DMS79 (cell line): ENCODE measurements around the gene SLC66A3.
"Not testable (repeated sequence)": the region's sequence is repeated elsewhere in the genome, so short reads cannot be mapped to it uniquely, and the experiment has no call there.

Source experiments
- DNase-seq: peaks from one replicate; lab custom pipeline; 2025; lab: John Stamatoyannopoulos, UW

The SLC66A3 gene

DNA sequence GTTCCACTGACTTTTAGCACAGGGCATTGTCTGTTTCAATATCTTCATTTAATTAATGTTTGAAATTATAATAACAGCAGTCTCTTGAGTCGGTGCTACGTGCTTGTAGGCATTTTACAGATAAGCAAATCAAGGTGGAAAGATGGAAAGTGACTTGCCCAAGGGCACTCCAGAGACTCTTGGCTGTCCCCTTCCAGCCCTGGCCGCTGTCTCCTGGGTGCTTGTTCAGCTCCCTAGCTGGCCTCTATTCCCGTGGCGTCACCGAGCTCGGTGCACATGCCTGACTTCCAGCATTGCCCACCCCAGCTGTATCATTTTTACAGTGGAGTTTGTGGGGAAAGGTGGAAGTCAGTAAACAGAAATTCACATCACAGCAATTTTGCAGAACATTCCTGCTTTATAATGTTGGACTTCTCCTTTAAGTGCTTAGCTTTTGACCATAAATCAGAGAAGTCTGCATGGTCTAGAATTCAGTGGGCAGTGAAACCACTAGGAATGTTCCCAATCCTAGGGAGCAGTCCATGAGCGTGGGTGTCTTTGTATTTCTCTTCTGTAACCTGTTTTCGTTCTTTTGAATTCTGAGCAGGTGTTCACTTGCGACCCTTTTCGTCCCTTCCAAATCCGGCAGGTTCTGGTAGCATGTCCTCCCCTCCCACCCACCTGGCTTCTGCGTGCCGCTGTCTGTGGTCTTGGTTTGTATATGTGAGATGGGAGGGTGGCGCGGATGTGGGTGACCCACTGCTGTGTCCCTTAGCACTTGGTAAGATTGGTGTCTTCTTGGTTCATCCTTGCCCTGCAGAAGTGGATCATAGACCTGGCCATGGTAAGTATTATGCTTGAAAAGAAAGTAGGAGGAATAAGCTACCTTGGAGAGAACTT, 8.4 kb downstream of the SLC66A3 start:
- no peak for DNase-seq

DNA sequence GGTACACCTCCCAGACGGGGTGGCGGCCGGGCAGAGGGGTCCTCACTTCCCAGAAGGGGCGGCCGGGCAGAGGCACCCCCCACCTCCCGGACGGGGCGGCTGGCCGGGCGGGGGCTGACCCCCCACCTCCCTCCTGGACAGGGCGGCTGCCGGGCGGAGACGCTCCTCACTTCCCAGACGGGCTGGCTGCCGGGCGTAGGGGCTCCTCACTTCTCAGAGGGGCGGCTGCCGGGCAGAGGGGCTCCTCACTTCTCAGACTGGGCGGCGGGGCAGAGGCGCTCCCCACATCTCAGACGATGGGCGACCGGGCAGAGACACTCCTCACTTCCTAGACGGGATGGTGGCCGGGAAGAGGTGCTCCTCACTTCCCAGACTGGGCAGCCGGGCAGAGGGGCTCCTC, 9.8 kb downstream of the SLC66A3 start:
- not testable (repeated sequence) for DNase-seq

DNA sequence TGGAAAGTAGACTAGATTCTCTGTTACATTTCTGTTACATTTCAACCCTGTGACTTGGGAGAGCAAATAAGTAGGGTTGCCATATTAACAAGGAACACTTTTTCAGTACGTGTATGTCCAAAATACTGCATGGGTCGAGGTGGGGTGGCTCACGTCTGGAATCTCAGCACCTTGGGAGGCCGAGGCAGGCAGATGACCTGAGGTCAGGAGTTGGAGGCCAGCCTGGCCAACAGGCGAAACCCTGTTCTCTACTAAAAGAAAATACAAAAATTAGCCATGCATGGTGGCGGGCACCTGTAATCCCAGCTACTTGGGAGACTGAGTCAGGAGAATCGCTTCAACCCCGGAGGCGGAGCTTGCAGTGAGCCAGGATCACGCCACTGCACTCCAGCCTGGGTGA, 11.2 kb downstream of the SLC66A3 start:
- DNase-seq = no peak

DNA sequence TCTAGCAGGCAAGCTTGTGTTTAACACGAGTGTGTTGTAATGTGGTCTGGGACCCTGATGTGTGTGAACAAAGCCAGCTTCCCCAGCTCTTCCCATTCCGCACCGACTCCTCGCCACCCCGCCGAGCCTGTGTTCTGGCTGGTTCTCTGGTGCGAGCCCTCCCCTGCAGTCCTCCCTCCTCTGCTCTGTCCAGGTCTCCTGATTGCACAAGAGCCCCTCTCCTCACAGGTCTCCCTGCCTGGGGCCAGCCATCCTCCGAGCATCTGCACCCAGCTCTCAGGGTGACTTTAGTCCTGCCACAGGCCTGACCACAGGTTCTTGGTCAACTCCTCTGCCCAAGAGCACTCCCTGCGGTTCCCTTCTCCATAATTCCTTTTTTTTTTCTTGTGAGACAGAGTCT, 13.2 kb downstream of the SLC66A3 start:
- DNase-seq = no peak

DNA sequence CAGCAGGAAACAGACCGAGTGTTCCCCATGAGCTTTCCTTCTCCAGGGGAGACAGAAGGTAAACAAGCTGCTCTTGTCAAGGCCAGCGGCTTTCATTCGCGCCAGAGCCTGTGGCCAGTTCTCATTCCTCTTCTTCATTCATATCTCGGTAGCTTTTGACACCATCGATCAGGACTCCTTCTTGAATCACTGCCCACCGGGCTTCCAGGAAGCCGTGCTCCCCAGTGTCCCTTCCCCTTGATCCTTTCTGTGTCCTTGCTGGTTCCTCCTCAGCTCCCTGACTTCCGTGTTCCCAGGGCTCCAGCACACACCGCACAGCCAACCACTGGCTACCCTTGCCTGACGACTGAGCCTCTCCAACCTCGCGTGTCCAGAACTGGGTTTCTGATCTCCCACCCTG, 14.1 kb downstream of the SLC66A3 start:
- DNase-seq = no peak

DNA sequence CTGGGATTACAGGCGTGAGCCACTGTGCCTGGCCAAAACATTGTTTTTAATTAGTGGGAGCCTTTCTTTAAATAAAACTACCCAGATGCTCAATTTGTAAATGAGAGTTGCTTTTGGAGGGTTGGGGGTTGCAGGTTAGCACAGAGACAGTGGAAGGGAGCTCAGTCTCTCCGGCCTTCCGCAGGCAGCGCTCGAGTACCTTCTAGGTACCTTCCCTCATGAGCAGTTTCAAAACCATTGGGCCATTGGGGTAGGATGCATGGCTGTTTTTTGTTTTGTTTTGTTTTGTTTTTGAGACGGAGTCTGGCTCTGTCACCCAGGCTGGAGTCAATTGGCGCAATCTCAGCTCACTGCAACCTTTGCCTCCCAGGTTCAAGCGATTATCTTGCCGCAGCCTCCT, 19.0 kb downstream of the SLC66A3 start:
- DNase-seq = no peak

DNA sequence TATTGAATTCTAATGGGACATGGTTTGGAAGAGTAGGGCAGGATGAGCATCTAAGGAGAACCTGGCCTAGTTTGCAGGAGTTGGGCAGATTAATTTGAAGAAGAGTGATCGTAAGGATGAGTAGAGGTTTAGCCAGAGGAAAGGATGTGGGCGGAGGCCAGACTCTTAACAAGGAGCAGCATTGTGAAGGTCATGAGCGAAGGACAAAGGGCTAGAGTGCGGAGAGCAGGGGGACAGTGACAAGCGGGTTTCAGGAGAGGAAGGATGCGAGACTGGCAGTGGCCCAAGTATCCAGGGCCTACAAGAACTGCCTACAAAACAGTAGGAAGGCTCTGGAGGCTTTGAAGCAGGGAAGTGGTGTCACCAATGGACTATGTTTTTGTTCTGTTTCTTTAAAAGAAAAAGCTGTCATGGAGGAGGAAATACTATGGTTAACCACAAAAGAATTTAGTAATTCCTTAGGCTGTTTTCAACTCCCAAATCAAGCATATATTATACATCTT, 20.1 kb downstream of the SLC66A3 start:
- DNase-seq = no peak

DNA sequence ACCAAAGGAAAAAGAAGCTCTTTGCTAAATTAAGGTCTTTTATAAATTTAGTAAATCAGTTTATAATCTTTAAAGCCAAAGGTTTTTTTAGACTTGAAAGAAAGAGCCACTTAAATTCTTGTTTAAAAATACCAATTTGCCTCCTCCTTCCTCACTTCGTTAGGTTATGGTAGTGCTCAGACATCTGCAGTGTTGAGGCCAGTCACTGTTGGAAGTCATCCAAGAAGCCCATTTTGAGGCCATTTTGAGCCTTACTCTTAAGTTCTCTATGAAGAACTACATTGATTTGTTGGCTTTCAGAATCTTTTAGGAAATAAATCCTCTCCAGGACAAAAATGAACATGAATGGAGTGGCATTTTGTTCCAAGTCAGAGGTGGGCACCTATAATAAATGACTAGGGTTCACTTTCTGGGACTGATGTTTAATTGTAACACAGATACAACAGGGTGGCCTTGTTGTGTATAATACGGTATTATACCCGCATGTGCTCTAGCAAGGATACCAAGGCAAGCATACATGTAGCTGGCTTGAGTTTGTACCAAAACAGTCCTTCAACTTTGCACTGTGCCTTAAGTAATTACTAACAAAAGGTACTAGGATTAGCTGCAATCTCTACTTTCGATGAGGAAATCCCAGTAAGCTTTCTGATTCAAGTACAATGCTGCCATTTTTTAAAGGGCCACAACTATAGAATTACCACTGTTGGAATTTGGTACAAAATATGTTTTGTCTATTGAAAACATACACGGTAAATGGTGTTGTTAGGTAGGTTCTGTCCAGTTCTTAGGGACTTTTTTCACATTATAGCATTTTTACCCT, 22.8 kb downstream of the SLC66A3 start:
- DNase-seq = peak; percentile 50

DNA sequence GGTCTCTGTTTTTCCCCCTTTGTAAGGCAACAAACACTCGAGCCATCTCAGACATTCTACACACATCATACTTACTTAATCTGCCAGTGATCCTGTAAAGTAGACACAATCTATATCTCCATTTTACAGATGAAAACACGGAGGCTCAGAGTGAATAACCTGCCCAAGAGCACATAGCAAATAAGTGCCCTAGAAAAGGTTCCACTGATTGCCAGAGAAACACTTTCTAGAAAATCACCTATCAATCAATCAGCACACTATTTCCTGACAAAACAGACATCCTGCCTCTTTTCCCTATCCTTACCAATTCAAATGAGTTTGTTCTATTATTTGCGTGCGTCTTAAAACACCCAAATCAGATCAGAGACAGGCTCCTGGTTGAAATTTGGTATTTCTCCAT, 23.9 kb downstream of the SLC66A3 start:
- DNase-seq = no peak

DNA sequence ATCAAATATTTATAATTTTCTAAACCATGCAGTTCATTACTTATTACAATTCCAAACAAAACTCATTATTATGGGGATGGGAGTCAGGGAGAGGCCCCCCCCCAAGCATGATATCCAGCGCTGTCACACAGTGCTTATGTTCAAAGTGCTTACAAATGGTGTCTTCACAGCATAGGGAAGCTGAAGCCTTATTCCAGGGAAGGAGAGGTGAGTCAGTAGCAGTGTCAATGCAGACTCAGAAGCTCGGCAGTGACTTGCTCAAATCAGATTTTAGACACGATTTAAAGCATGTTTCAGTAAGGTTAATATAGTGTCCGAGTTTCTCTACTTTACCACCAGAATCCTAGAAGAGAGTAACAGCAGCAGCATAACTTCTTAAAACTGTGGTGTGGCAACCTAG, 24.6 kb downstream of the SLC66A3 start:
- no peak for DNase-seq

DNA sequence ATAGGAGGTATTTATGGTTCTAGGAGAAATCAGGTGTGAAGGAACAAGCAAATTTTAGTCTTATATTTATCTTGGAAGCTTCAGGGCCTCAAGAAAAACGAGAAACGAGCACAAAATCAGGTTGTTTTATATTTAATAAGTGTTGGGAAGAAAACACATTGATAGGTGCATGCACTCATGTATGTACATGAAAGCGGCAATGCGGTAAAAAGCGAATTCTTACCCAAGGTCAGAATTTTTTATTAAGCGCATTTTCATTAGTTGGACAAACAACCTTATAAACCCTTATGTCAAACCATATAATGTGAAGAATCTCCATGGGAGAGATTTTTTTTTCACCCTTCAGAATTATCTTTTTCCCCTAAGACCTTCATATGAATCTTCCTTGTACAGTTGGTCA, 25.4 kb downstream of the SLC66A3 start:
- no peak for DNase-seq

DNA sequence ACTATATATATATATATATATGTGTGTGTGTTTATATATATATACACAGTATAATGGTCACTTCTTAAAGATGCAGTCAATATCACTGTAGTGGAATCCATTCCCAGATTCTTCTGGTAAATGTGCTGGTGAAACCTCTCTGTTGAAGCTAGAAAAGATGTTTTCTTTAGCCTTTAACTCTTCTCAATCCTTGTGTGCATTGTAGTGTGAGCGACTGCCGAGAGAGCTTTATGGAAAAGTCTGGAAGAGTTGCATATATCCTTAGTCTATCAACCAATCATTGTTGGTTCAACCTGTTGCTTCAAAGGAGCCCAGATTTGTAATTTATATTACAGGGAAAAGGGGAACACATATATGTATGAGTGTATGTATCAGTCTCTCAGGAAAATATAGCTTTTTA, 27.7 kb downstream of the SLC66A3 start:
- DNase-seq = no peak

DNA sequence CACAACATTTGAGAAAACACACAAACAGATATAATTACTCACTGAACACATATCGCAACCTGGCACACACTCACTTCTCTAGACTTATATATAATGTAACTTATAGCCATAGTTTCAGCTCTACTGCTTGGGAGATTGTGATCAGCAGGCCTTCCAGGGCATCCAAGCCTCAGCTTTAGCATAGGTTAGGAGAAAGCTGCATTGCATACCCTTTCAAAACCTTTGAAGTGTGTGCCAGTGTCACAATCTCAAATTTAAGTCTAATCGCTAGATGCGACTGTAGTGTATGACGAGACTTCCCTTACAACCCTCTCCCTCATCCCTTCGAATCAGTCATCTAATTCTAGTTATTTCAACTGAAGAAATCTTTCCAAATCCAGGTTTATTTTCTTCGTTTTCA, 30.9 kb downstream of the SLC66A3 start:
- no peak for DNase-seq

DNA sequence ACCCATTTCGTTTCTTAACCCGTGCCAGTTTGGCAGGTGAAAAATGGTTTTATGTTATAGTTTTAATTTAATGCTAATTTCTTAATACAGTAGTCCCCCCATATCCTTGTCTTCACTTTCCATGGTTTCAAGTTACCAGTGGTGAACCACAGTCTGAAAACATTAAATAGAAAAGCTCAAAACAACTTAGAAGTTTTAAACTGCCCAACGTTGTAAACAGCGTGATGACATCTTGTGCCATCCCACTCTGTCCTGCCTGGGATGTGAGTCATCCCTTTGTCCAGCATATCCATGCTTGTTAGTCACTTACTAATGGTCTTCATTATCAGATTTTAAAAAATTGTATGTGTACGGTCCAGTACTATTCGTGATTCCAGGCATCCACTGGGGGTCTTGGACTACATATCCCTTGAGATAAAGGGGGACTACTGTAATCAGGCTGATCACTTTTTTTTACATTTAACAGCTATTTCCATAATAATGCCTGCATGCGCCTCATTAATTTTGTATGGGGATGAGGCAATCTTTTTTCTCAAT, 31.9 kb downstream of the SLC66A3 start:
- no peak for DNase-seq

DNA sequence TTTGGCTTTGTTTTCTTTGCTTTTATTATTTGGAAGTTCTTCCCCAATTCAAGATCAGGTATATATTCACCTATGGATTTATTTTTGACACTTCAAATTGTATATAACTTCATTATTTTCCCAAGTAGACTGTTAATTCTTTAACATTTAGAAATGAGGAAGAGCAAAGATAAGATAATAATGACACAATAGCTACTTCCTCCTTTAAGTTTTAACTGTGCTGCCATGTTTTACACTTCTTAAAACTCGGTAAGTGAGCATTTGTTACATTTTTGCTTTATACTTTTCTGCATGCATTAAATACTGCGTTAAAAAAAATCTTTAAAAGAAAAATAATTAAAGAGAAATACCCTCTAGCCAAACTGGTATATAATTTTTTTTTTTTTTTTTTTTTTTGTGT, 32.5 kb downstream of the SLC66A3 start:
- DNase-seq = no peak

DNA sequence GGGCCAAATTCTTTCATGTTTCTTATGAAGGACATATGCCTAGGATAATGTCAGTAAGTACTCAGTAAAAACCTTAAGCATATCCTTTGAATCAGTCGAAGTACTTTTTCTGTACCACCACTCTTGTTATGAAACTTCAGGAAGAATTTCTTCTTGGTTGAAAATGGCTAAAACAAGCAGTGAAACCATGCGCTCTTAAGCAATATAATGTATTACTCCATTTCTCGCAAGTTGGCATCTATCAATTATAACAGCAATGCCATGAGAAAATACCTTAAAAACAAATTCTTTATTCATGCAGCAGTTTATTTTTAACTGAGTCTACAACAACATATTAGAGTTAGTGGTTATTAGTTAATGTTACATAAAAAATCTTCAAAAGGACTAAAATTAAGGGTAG, 41.0 kb downstream of the SLC66A3 start:
- no peak for DNase-seq

DNA sequence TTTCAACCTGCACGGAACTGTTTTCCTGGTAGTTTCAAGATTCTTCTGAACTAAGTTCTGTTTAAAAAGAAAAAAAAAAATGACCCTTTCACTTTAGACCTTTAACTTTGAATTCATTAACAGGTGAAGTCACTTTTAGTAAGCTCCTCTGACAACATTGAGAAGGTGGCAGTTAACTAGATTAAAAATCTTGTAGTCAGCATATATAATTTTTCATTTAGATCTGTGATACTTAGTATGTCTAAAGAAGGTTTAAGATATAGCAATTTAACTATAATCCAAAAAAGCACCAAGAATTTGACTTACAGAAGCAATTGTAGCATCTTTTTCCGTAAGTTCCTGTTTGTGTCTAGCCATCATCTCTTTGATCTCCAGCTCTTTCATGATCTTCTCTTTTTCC, 45.4 kb downstream of the SLC66A3 start:
- DNase-seq = no peak

DNA sequence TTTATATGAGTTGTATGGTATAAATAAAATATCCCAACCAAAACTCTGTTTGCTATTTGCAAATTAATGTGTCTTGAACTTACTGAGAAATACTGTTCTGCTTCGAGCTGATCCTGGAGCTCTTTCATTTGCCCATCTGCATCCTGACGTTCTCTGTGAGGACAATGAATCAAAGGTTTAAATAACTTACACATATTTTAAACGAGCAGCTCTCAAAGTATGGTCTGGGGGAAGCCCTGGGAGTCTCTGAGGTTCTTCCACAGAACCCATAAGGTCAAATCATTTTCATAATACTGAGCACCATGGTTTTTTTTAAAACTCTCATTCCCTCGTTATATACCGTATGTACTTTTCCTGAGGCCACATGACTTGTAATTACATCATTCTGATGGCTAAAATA, 46.7 kb downstream of the SLC66A3 start:
- DNase-seq = no peak

DNA sequence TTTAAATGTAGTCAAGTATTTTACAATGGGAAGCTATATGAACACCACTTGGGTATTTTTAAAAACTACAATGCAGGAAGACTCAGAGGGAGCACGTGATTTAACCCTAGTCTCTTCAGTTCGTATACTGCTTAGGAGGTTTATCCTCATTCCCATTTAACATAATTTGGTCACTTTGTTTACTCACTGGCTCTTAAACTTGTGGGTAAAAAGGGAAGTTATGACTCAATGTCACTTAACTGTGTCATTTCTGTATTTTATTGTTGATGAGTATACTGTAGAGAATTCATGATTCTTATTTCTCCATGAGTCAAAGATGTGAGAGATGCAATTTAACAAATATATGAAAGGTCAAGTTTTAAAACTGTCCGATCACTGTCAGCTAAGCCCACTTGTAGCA, 48.2 kb downstream of the SLC66A3 start:
- no peak for DNase-seq

DNA sequence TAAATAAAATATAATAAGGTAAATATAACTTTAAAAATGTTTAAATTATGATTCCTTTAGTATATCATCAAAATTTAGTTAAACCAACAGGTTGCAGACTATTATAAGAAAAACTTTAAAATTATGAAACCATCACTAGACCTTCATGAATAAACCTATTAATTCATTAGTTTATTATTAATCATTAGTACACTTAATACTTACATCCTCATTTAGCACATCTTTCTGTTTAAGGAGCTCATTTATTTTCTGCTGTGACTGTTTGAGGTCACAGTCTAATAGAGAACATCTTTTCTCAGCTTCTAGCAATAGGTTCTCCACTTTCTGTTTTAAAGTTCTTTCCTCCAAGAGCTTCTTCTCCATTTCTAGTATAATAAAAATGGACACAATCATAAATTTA, 52.8 kb downstream of the SLC66A3 start:
- no peak for DNase-seq

DNA sequence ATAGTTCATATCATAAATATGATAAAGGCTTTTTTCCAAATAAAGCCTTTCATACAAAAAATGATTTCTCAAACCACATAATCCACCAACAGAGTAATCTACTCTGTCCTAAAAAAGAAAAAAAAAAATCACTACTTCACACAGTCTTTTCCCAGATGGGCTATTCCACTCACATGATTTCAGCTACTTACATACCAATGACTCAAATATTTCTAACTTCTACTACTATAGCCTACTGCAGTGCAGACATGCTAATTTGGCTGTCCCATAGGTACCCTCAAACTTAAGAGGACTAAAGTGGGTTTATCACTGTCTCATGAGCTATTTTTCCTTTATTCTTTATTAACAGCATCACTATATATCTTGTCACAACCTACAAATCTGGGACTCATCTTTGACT, 57.4 kb downstream of the SLC66A3 start:
- no peak for DNase-seq

DNA sequence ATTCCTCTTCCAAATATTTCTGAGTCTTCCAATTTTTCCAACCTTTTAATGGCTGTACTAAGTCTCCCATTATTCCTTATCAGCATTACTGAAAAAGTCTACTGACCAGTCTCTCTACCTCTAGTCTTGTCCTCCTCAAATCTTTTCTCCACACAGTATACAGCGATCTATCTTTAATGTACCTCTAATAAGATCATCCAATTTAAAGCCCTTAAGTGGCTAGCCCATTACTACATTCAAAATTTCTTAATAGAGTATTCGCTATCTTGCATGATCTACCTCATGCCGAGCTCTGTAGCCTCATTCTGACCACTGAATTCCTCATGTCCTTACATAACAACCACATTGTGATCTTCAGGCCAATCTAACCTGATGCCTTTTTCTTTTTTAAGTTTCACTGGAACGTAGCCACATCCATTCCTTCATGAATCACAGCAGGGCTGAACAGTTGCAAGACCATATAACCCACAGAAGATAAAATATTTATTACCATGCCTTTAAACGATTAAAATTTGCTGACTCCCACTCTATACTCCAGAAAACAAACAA, 57.9 kb downstream of the SLC66A3 start:
- DNase-seq = no peak

DNA sequence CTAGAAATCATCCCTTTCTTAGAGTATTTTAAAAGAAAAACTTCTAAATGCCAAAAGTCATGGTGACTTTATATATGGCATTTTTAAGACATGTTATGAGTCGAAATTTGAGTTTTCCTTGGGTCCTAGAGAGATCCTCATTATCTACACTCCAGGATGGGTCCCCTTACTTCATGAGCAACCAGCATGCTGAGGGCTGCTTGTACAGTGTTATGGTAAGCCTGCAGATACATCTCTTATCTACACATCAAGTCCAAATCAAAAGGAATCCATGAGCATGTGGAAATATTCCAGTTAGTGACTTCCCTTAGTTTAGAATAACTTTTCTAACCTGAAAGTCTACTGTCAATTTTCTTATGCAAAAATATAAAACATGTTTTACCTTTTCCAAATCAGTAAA, 58.7 kb downstream of the SLC66A3 start:
- DNase-seq = no peak
